ENCODE data around the gene MMP8.

The MMP8 gene

DNA sequence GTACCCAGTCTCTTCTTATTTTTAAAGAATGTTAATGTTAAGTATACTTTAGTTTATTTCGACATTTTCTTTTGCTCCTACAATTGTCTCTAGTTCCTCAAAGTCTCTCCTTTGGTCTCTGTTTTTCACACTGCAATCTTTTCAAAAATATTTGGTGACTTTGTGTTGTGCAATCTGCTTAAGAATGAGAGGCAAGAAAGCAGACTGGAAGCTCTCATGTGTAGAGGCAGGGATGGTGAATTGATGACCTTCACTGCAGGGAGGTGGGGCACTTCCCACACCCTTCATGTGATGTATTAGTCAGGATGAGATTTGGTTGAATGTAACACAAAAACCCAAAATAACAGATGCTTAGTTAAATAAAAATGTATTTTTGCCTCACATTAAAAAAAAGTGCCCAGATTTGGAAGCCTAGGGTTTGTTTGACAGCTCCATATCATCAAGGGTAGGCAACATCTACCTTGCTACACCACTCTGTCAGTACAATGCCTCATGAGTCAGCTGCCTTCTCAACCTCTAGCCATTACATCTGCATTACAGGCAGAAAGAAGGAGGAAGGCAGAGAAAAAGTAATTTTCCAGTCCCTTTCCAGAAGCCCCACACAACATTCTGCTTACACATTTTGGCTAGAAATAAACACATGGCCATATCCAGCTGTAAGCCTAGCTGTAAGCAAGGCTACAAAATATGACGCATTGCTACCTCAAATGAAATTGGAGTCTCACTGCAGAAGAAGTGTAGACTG is 15.4 kb downstream of the MMP8 start:
- Mint-ChIP-seq H3K4me3 (no peak overlapping the region), H3K27me3 (peaks cover 28% of the 10 kb centered on the region), H3K9me3 (no peaks in the 10 kb centered on the region), H3K27ac (ENCODE audit: low read depth) (no peak overlapping the region), H3K36me3 (ENCODE audit: insufficient read depth) (no peaks in the 10 kb centered on the region), H3K4me1 (no peaks in the 10 kb centered on the region)
- DNase-seq (ENCODE audit: low spot score in 2 of 2) (no peak), ATAC-seq (replicated peaks; ENCODE audit: extremely low read depth, poor library complexity, severe bottlenecking) (no peak)

DNA sequence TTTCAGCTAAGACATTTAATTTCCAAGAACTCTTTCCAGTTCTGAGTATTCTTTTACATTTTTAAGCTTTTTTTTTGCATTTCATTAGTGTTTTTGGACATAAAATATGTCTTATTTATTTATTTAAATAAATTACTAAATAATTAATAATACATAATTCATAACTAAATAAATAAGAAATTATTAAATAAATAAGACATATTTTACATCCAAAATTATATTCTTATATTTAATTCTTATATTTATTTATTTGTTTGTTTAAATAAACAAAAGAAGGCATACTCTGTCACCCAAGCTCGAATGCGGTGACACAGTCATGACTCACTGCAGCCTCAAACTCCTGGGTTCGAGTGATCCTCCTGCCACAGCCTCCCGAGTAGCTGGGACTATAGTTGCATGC is 16.1 kb downstream of the MMP8 start:
- peaks cover 32% of the 10 kb centered on the region for H3K27me3 Mint-ChIP-seq
- no peak overlapping the region for H3K4me3 Mint-ChIP-seq
- no peaks in the 10 kb centered on the region for H3K9me3 Mint-ChIP-seq
- ATAC-seq (replicated peaks; ENCODE audit: extremely low read depth, poor library complexity, severe bottlenecking) (no peak), DNase-seq (ENCODE audit: low spot score in 2 of 2) (no peak)
- no peaks in the 10 kb centered on the region for H3K36me3 Mint-ChIP-seq (ENCODE audit: insufficient read depth)
- no peaks in the 10 kb centered on the region for H3K4me1 Mint-ChIP-seq
- no peak overlapping the region for H3K27ac Mint-ChIP-seq (ENCODE audit: low read depth)

DNA sequence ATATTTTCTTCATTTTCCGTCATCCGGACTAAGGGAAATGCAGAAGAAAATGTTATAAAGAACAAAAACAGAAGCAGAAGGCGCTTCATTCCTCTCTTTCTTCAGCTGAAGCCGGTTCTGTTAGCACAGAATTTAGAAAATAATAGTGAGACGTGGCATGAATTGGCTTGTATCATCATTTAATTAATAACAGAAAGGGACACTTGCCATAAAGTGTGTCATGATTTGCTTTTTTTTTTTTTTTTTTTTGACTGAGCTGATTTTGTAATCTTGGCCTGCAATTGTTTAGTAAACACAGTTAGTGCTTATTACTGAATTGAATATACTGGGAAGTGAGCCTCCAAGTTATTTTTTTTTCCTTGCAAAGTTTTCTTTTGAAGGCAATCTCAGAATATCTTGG is 19.1 kb downstream of the MMP8 start, which contains the start of gene MMP27:
Gene MMP27 (minus strand): TSS at position 144 of the 400 bp plus-strand sequence. CDS start 55 bp downstream, at position 89.
- no peak within 1 kb of the TSS for H3K27ac Mint-ChIP-seq (ENCODE audit: low read depth)
- DNase-seq (ENCODE audit: low spot score in 2 of 2) (no peak), ATAC-seq (replicated peaks; ENCODE audit: extremely low read depth, poor library complexity, severe bottlenecking) (no peak)
- H3K36me3 Mint-ChIP-seq (ENCODE audit: insufficient read depth) = no peaks in the 10 kb centered on the region
- no peaks in the 10 kb centered on the region for H3K4me1 Mint-ChIP-seq
- H3K4me3 Mint-ChIP-seq = no peak within 1 kb of the TSS
- no peaks in the 10 kb centered on the region for H3K9me3 Mint-ChIP-seq
- peaks cover 20% of the 10 kb centered on the region for H3K27me3 Mint-ChIP-seq

DNA sequence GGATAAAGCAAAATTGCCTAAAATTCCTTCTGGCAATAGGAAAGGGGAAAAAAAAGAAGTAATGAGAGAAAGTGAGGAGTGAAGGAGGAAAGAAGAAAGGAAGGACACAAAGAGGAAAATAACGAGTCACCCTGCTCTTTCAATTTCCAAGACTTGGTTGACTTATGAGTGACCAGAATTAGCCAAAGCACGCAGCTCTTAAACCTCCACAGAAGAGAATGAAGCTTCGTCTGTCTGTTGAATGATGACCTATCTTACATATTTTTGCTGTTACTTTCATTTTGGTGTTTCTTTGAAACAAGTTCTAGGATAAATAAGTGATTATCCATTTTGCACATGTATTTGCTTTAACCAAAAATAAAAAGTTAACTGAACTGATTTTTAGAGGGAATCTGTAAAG is 19.9 kb downstream of the MMP8 start:
- ATAC-seq (replicated peaks; ENCODE audit: extremely low read depth, poor library complexity, severe bottlenecking) (no peak), DNase-seq (ENCODE audit: low spot score in 2 of 2) (no peak)
- H3K4me1 Mint-ChIP-seq = no peaks in the 10 kb centered on the region
- H3K27ac Mint-ChIP-seq (ENCODE audit: low read depth) = no peak overlapping the region
- H3K36me3 Mint-ChIP-seq (ENCODE audit: insufficient read depth) = no peaks in the 10 kb centered on the region
- no peaks in the 10 kb centered on the region for H3K9me3 Mint-ChIP-seq
- H3K27me3 Mint-ChIP-seq = peaks cover 24% of the 10 kb centered on the region
- H3K4me3 Mint-ChIP-seq = no peak overlapping the region

DNA sequence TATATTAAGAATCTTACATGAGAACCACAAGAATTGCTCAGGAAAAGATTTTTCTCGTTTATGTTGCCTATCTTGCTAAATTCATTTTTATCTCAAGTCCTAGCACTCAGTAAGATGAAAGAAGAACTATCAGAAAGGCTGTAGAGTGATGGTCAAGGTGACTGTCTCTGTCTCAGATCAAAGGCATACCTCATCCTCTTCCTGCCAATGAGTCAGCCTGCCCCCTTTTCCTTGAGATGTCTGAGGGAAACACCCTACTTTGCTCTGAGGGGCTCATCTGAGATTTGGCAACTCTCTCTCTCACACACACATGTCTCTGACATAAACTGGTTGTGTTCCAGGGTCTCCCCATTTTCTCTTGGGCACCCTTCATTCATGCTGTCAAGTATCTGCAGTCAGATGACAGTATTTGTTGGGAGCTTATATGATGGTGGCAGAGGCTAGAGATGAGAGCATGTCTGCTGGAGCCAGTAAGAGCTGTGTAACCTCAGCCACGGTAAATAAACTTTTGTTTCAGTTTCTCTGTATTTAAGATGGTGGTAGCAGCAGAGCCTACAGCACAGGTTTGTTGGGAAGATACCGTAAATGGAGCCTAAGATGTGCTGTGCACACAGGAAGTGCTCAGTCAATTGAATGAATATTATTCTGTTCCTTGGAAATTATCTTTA is 20.8 kb downstream of the MMP8 start:
- H3K4me1 Mint-ChIP-seq = no peaks in the 10 kb centered on the region

DNA sequence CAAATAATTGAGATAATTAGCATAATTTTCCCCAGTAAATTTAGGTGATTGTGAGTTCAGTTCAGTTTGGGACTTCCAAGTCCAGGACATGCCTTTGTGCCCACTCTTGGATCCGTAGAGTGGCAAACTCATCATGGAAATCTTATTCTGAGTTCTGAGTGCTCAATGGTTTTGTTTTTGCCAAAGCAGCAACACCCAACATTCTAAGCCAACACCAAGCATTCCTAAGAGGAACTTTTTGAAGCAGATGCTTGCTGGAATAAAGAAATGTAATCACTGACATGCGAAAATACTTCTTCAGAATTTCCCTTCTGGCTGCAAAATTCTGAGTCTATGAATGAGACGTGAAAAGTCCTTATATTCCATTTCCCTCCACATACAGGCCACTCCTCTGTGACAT is 29.6 kb downstream of the MMP8 start:
- Mint-ChIP-seq H3K4me3 (no peak overlapping the region), H3K9me3 (no peaks in the 10 kb centered on the region), H3K27me3 (peaks cover 64% of the 10 kb centered on the region), H3K27ac (ENCODE audit: low read depth) (no peak overlapping the region), H3K36me3 (ENCODE audit: insufficient read depth) (no peaks in the 10 kb centered on the region), H3K4me1 (no peaks in the 10 kb centered on the region)
- DNase-seq (ENCODE audit: low spot score in 2 of 2) (no peak), ATAC-seq (replicated peaks; ENCODE audit: extremely low read depth, poor library complexity, severe bottlenecking) (no peak)

More for the DNA sequence above, 20.8 kb downstream of the MMP8 start:
- no peak for DNase-seq (ENCODE audit: low spot score in 2 of 2)
- Mint-ChIP-seq H3K27me3 (peaks cover 33% of the 10 kb centered on the region), H3K9me3 (no peaks in the 10 kb centered on the region), H3K36me3 (ENCODE audit: insufficient read depth) (no peaks in the 10 kb centered on the region), H3K4me3 (no peak overlapping the region), H3K27ac (ENCODE audit: low read depth) (no peak overlapping the region)
- no peak for ATAC-seq (replicated peaks; ENCODE audit: extremely low read depth, poor library complexity, severe bottlenecking)

DNA sequence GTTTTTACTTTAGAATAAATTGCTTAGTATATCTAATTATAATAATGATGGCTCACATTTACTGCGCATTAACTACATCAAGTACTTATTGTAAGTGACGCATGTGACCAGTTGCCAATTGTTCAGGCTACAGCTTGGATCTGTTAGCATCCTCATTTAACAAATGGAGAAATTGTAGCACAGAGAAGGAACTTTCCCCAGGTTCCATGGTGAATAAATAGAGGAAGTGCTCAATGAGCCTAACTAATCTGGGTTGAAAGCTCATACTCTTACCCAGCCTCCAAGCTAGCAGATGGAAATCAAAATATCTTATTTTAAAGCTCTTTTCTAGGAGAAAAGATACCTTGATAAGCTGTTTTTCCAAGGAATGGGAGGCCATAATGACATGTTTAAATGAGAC is 39.0 kb downstream of the MMP8 start:
- ATAC-seq (replicated peaks; ENCODE audit: extremely low read depth, poor library complexity, severe bottlenecking) = no peak

DNA sequence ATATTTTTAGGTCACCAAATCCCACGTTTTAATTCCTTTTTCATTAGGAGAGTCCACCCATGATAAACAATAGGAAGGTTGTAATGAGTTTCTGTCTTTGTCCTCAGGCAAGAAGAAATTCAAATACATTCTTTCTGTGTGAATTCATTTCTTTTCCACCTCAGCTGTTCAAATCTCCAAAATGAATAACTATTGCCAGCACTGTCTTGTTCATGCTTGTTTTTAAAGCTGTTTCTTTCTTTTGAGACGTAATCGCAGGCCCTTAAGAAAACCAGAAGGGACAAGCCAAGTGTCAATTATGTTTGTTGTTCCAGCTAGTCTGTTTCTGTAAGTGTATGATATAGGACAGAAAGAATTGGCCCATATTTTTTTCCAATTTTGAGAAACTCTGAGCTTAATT is 39.4 kb downstream of the MMP8 start:
- no peak for ATAC-seq (replicated peaks; ENCODE audit: extremely low read depth, poor library complexity, severe bottlenecking)
- H3K27me3 Mint-ChIP-seq = peaks cover 51% of the 10 kb centered on the region

More for the DNA sequence above, 39.0 kb downstream of the MMP8 start:
- DNase-seq (ENCODE audit: low spot score in 2 of 2) = no peak
- Mint-ChIP-seq H3K4me1 (no peaks in the 10 kb centered on the region), H3K36me3 (ENCODE audit: insufficient read depth) (no peaks in the 10 kb centered on the region), H3K4me3 (no peak overlapping the region), H3K27me3 (peaks cover 50% of the 10 kb centered on the region), H3K27ac (ENCODE audit: low read depth) (no peak overlapping the region), H3K9me3 (no peaks in the 10 kb centered on the region)

DNA sequence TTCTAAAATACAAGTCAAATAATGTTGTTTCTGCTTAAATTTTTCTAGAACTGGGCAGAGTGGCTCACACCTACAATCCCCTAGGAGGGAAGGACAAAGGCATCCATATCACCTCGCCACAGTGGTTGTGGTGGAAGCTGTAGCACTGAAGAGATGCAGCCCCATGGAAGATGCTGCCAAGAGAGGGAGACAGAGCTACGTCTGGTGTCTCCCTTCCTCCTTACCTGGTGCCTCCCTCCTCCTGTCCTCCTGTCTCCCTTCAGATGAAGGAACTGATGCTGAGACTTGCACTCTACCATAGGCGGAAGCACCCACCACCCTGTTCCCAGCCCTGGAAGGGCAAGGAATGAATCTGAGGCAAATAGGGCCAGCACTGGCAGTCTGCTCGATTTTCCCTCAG is 41.5 kb downstream of the MMP8 start:
- ATAC-seq (replicated peaks; ENCODE audit: extremely low read depth, poor library complexity, severe bottlenecking) = no peak
- Mint-ChIP-seq H3K27me3 (peaks cover 71% of the 10 kb centered on the region), H3K4me3 (no peak overlapping the region), H3K4me1 (no peaks in the 10 kb centered on the region), H3K27ac (ENCODE audit: low read depth) (no peak overlapping the region), H3K9me3 (no peaks in the 10 kb centered on the region), H3K36me3 (ENCODE audit: insufficient read depth) (no peaks in the 10 kb centered on the region)
- DNase-seq (ENCODE audit: low spot score in 2 of 2) = no peak

More for the DNA sequence above, 39.4 kb downstream of the MMP8 start:
- no peak for DNase-seq (ENCODE audit: low spot score in 2 of 2)
- Mint-ChIP-seq H3K27ac (ENCODE audit: low read depth) (no peak overlapping the region), H3K4me3 (no peak overlapping the region), H3K4me1 (no peaks in the 10 kb centered on the region), H3K9me3 (no peaks in the 10 kb centered on the region), H3K36me3 (ENCODE audit: insufficient read depth) (no peaks in the 10 kb centered on the region)

DNA sequence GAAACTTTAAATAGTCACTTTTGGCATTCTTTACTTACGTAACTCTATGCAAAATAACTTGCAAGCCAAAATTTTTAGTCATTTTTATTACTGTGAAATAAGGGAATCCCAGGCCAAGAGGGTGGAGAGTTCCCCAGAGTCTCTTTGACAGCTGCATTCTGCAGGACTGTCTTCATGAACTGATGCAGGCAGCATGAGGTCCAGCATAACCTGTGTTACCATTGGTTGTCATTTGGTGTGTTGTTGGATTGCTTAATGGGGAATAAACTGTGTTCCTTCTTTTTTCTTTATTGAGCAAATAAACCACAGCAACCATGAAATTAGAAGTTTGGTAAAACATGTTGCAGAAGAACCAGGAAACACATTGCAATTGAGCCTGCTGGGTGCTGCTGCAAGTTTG is 43.8 kb downstream of the MMP8 start:
- Mint-ChIP-seq H3K4me1 (no peaks in the 10 kb centered on the region), H3K27me3 (peaks cover 74% of the 10 kb centered on the region), H3K4me3 (no peak overlapping the region), H3K27ac (ENCODE audit: low read depth) (no peak overlapping the region), H3K36me3 (ENCODE audit: insufficient read depth) (no peaks in the 10 kb centered on the region), H3K9me3 (no peaks in the 10 kb centered on the region)
- ATAC-seq (replicated peaks; ENCODE audit: extremely low read depth, poor library complexity, severe bottlenecking) (no peak), DNase-seq (ENCODE audit: low spot score in 2 of 2) (no peak)

DNA sequence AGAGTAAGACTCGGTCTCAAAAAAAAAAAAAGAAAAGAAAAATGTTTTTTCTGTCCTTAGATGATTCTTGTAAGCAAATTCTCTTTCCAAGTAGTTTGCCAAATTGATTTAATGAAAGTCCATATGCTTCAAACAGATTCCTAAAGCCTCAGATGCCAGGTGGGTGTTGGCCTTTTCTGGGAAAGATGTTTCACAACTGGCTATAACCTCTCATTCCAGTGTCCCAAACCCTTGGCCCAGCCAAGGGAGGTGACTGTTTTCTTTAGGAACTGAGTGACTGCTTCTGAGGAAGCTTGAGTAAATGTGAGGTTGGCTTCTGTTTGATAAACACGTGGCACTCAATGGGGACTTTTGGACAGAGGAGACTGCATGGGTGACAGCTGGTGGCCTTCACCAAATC is 46.7 kb downstream of the MMP8 start:
- H3K4me3 Mint-ChIP-seq = no peak overlapping the region
- no peak overlapping the region for H3K27ac Mint-ChIP-seq (ENCODE audit: low read depth)
- H3K36me3 Mint-ChIP-seq (ENCODE audit: insufficient read depth) = no peaks in the 10 kb centered on the region

DNA sequence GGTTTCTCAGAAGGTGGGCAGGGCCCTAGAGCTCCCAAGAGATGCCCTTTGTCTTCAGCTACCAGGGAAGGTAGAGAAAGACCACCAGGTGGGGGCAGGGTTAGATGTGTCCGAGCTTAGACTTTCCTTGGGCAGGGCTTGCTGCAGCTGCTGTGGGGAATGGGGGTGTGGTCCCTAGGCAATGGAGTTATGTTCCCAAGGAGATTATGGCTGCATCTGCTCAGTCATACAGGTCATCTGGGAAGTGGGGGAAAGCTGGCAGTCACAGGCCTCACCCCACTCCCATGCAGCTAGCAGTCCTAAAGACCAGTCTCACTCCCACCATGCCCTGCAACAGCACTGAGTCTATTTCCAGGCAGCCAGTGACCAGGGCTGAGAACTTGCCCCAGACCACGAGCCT is 48.7 kb downstream of the MMP8 start:
- Mint-ChIP-seq H3K4me1 (no peaks in the 10 kb centered on the region), H3K36me3 (ENCODE audit: insufficient read depth) (no peaks in the 10 kb centered on the region), H3K27ac (ENCODE audit: low read depth) (no peak overlapping the region), H3K27me3 (peaks cover 66% of the 10 kb centered on the region), H3K4me3 (no peak overlapping the region), H3K9me3 (no peaks in the 10 kb centered on the region)
- DNase-seq (ENCODE audit: low spot score in 2 of 2) = no peak
- no peak for ATAC-seq (replicated peaks; ENCODE audit: extremely low read depth, poor library complexity, severe bottlenecking)

More for the DNA sequence above, 46.7 kb downstream of the MMP8 start:
- no peaks in the 10 kb centered on the region for H3K9me3 Mint-ChIP-seq
- ATAC-seq (replicated peaks; ENCODE audit: extremely low read depth, poor library complexity, severe bottlenecking) (no peak), DNase-seq (ENCODE audit: low spot score in 2 of 2) (no peak)
- H3K4me1 Mint-ChIP-seq = no peaks in the 10 kb centered on the region
- H3K27me3 Mint-ChIP-seq = peaks cover 76% of the 10 kb centered on the region

DNA sequence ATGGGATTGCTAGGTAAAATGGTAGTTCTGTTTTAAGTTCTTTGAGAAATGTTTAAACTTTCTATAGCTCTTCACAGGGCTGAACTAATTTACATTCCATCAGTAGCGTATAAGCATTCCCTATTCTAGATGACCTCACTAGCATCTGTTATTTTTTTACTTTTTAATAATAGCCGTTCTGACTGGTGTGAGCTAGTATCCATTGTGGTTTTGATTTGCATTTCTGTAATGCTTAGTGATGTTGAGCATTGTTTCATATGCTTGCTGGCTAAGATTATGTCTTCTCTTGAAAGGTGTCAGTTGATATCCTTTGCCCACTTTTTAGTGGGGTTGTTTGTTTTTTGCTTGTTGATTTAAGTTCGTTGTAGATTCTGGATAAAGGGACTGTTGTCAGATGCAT is 55.1 kb downstream of the MMP8 start:
- Mint-ChIP-seq H3K27me3 (peaks cover 19% of the 10 kb centered on the region), H3K4me3 (no peak overlapping the region), H3K9me3 (no peaks in the 10 kb centered on the region), H3K36me3 (ENCODE audit: insufficient read depth) (no peaks in the 10 kb centered on the region), H3K27ac (ENCODE audit: low read depth) (no peak overlapping the region), H3K4me1 (no peaks in the 10 kb centered on the region)
- DNase-seq (ENCODE audit: low spot score in 2 of 2) = no peak
- ATAC-seq (replicated peaks; ENCODE audit: extremely low read depth, poor library complexity, severe bottlenecking) = no peak
